GM18507 (cell line): Measurements from ENCODE around the gene LIMS2.

Experiments used
- DNase-seq: peaks from one replicate; pipeline ENCODE4 v3.0.0; 2011; ENCODE audit warnings: low read depth; ENCODE audit not compliant: insufficient read length; ENCODE audit errors: extremely low spot score
- FAIRE-seq: peaks from 2 replicates; lab custom pipeline; 2011; peaks lifted over from hg19 to GRCh38; lab: Jason Lieb, UNC

LIMS2 gene

GRCh38 chr2:127678991-127679390, 3.7 kb upstream of the LIMS2 start:
- DNase-seq (no peak), FAIRE-seq (no peak)

DNA sequence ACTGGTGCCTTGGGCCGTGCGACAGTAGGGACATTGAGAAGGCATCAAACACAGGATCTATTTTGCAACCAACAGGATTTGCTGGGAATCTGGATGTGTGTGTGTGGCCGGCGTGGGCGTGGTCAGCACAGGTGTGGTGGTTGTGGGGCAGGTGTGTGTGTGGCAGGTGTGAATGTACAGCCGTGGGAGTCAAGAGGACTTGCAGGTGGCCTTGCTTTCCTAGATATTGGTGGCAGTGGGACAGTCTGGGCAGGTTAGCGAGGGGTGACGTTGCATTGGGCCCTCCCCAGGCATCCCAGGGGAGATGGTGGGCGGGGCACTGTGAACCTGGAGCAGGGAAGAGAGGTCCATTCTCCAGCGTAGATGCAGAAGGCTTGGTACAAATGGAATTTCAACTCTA, 3.2 kb upstream of the LIMS2 start:
- FAIRE-seq: no peak
- DNase-seq: no peak

DNA sequence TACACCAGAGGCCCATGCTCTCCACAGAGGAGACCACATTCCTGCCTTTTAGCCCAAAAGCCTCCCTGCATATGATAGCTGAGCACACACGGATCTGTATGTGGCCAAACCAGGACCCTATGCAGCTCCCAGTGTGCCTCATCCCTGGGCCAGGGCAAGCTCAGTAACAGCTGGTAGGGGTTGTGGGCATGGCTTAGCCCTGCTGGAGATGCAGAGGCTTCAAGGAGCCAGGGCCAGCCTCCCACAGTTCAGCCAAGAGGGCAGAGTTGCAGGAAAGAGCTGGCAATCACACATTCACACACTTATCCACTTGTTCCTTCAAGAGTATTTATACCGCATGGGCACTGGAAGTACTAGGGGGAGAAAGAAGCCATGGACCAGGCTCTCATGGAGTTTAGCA, 1.6 kb upstream of the LIMS2 start:
- no peak for DNase-seq
- FAIRE-seq: no peak

GRCh38 chr2:127674241-127675209, 805 bp downstream of the LIMS2 start:
- DNase-seq (no peak), FAIRE-seq (no peak)

GRCh38 chr2:127673291-127674069, 1.9 kb downstream of the LIMS2 start:
- FAIRE-seq (no peak), DNase-seq (no peak)

DNA sequence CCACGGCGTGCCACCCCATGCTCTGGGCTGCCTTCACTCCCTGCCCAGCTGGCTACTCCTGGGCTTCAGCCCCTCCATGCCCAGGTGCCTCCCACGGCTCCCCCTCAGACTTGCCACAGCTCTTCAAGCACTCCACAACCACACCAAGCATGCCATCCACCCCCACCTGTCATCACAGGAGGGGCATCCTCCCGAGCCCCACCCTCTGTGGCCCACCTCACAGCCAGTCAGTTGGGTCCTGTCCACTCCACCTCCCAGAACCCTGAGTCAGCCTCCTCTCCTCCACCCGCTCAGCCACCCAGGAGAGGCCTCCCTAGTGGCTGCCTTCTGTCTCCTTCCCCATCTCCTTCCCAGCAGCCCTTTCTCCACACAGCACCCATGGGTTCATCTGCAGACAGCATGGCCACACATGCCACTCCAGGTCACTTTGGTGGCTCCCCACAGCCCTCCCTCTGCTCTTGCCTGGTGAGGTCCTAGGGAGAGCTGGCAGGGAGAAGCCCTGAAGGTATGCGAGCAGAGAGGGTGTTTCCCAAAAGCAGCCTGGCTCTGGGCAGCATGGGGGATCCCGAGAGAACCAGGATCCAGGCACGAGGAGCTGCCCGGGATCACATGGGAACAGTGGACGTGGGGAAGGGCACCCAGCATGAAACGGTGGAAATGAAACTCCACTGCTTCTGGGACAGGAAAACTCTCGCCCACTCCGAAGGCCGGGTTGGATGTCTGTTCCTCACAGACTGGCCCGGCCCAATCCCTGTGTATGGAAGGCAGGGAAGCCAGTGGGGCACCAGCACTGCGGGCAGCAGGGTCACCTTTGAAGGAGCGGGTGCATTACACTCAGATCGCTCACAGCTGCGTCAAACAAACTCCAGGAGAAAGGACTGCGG, 2.7 kb downstream of the LIMS2 start:
- no peak for FAIRE-seq
- no peak for DNase-seq

DNA sequence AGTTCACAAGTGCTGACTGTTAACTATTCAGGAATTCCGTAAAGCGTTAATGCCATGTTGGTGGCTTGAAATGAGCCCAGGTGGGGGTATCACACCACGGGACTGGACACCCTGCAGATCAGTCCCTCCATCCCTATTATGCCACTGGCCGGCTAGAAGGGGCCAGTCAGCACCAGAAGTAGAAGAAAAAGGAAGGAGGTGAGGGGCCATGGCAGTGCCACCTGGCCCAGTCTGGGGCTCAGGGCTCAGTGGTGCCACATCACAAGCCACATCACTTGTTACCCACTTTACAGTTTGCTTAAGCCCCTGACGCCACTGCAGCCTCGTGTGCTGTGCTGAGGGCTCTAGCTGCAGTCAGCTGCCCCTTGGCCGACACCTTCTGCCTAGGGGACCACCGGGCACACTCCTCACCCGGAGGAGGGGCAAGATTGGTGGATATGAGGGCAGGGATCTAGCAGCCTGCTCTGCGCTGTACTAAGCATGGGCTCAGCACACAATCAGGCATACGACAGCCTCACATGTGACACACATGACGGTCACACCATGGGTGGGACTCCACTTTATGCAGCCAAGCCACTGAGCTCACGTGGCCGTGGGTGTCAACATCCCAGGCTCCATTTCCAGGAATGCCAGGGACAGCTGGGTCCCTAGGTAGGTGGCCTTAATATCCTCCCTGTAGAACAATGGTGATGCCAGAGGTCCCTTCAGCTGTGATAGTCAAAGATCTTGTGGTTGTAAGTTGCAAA, 3.6 kb downstream of the LIMS2 start:
- FAIRE-seq: no peak
- no peak for DNase-seq

- FAIRE-seq: no peak
- DNase-seq: no peak
These were observed 4.4 kb downstream of the LIMS2 start for GRCh38 chr2:127670957-127671290.

DNA sequence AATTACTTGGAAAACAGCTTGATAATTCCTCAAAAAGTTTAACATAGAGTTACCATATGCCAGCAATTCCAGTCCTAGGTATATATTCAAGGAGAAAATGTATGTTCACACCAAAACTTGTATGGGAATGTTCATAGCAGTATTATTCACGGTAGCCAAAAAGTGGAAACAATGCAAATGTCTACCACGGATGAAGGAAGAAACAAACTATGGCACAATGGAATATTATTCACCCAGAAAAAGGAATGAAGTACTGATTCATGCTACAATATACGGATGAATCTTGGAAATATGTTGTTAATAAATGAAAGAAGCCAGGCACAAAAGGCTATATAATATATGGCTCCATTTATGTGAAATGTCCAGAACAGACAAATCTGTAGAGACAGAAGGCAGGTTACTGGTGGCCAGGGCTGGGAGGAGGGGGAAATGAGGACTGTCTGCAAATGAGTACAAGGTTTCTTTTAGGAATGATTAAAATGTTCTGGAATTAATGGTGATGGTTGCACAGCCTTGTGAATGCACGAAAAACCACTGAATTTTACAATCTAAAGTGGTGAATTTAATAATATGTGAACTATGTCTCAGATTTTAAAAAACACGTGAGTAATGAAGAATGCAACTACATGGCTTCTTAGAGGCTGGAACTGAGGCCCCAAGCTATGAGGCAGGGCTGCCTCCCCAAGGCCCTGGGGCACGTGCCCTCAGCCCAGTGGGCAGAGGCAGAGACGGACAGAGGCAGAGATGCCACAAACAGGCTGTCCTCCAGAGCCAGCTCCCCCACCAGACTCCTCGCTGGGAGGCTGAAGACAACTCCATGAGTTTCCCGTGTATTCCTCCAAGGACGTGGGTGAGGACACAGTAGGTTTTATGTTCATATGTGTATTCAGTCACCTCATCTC, 5.0 kb downstream of the LIMS2 start:
- no peak for FAIRE-seq
- no peak for DNase-seq

DNA sequence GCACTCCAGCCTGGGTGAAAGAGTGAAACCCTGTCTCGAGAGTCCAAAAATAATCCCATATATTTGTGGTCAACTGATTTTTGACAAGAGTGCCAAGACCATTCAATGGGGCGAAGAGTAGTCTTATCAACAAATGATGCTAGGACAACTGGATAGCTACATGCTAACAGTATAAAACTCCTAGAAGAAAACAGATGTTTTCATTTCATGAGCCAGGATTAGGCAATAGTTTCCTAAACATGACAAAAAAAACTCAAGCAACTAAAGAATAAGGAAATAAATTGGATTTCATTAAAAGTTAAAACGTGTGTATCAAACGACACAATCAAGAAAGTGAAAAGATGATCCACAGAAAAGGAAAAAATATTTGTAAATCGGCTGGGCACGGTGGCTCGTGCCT, 6.3 kb downstream of the LIMS2 start:
- FAIRE-seq (no peak), DNase-seq (no peak)

DNA sequence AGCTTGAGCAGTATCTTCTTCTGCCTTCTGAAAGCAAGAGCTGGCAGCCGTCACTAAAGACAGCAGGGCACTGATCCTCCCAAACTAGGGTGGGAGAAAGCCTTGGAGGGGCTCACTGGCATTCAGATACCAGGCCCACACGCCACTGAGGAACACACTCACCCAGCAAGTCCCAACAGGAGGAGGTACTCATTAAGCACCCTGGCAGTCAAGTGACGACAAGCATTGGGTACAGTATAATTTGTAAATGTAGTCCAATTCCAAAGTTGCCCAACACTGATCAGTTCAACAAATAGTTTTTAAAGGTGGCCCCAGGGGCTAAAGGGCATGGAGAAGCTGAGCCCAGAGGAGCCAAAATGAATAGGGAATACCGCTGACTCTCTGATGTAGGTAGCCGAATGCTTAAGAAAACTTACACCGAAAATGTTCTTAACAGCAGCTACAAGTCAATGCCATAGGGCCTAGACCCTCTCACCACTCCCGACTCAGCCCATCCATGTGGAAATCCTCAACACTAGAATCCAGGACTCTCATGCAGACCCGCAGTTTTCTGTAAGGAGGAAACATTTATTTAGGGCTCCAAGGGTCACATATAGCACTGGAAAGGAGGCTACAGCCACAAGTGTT, 9.9 kb downstream of the LIMS2 start:
- DNase-seq (no peak), FAIRE-seq (no peak)

DNA sequence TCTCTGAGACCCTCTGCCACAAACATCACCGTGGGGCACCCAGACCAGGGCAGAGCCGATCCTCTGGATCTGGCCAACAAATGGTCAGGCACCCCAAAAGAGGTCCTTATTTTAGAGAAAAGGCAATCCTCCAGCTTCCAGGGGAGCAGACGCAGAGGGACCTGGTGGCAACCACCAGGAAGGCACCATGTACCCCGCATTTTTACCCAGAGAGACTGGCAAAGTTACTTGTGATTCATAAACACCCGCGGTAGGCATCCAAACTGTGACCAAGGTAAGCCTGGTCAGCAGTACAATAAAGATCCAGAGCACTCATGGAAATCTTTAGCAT, 10.5 kb downstream of the LIMS2 start:
- no peak for FAIRE-seq
- no peak for DNase-seq

- DNase-seq (no peak), FAIRE-seq (no peak)
These were observed 11.1 kb downstream of the LIMS2 start for GRCh38 chr2:127664065-127664894.

DNA sequence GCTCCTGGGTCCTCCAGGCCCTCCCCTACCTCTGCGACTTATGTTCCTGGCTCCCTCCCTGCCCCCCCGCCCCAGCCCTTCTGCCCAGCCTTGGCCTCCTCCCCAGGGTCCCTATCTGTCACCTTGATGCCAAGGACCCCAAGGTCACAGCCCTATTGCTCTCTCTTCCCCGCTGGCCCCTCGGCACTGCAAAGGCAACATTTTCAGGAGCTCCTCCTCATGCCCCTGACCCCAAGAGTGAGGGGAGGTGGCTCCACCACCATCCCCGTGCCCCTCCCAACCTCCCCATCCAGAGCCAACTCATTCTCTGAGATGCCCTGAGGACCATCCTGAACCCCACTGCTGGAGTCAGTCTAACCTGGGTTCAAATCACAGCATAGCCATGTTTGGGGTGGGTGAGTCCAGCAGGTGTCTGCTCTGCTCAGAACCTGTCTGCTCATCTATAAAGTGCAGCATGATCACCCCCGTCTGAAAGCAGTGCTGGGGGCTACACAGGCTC, 11.7 kb downstream of the LIMS2 start:
- FAIRE-seq (no peak), DNase-seq (no peak)

DNA sequence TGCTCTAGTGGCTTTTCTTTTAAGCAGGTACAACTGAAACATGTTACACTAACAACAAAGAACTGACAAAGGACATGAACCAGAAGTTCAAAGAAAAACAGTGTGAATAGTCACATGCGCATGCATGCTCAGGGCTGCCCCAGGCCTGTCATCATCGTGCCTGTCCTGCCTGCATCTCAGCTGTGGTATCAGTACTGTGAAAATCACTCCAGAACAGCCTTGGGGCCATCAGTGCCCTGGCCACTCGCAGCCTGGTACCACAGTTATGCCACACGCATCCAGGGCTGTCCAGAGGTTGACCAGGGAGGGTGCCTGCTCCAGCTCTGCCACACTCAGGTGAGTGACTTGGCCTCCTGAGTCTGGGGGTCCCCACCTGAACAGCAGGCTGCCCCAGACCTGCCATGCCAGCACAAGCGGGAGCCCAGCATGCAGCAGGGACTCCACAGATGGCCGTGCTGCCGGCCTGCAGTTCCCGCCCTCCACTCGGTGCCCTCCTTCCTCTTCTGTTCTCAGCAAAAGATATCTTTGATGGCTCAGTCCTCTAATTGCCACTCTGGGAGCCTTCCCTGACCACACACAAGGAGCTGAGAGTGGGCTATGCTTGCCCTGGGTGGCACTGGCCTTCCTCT, 12.3 kb downstream of the LIMS2 start:
- FAIRE-seq (no peak), DNase-seq (no peak)

DNA sequence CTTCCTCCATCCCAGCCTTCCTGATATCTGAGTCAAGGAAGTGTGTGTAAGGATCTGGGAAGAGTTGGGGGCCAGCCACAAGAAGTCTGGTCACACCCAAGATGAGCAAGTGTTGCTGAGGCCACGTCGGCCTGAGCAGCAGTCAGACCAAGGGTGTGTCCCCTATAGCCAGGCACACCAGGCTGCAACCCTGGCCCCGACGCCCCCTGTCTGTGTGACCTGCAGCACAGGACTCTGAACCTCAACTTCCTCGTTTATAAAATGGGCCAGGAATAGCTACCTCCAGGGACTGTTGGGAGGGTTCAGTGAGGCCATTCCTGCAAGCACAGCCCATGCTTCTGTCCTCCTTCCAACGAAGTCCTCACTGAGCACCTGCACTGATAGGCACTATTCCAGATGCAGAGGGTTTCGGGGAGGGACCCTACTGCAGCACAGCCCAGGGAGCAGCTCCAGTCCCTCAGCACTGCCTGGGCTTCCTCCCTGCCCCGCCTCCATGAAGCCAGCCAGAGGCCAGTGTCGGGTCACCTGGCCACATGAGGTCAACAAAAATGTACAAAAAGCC, 13.3 kb downstream of the LIMS2 start:
- FAIRE-seq (no peak), DNase-seq (no peak)
